ENCODE measurements around the gene PJVK. TPM values are rescaled to one million over a fixed set of nuclear protein-coding genes. Genes with fewer than 3 reads are reported as not detected.

The PJVK gene
- total RNA-seq, 6 experiments from 2014 or later: 0.80 to 2.8 (median 1.6) TPM

DNA sequence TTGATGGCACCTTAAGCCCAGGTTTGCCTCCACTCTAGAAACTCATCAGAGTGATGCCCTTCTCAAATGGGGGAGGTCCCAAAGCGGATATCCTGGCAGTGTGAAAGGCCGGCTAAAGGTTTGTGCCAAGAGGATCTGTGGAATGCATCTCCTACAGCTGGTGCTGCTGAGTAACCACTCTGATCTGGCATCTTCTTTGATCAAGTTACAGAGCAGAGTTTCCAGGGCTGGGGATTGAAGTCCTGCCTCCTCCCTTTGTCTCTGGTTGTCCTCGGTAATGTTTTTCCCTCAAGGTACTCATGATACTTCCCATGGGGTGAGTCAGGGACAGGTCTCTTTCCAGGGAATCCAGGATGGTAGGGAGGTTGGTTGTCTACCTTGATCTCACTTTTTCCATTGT is 24.8 kb upstream of the PJVK start:
- Histone ChIP-seq H3K27ac (no peak overlapping the region), H3K9me3 (no peaks in the 10 kb centered on the region), H3K36me3 (peaks cover 0 to 11% (median 0%) of the 10 kb centered on the region in 4 donors), H3K4me3 (no peak overlapping the region), H3K4me1 (peaks cover 0 to 4% (median 0%) of the 10 kb centered on the region in 4 donors), H3K27me3 (no peaks in the 10 kb centered on the region)
- intact Hi-C loops (cut with DNase I): no loop called here
- no peak for ATAC-seq
- WGBS (ENCODE audit: insufficient coverage, low coverage, low lambda C conversion rate, missing lambda C conversion rate): no CpG with 5 or more reads among the region's 3 CpGs
- no peak for DNase-seq
- TF ChIP-seq POLR2A (IDR thresholded peaks at IDR 0.05): no peak
- TF ChIP-seq CTCF (IDR thresholded peaks at IDR 0.05): no peak

GRCh38 chr2:178427458-178427857 is 23.7 kb upstream of the PJVK start:
- Histone ChIP-seq H3K4me1 (peaks cover 0 to 4% (median 0%) of the 10 kb centered on the region in 4 donors), H3K9me3 (no peaks in the 10 kb centered on the region), H3K27ac (no peak overlapping the region), H3K27me3 (no peaks in the 10 kb centered on the region), H3K4me3 (no peak overlapping the region), H3K36me3 (peaks cover 0 to 22% (median 4%) of the 10 kb centered on the region in 4 donors)
- intact Hi-C loops (cut with DNase I): no loop called here
- no peak for DNase-seq
- no peak for ATAC-seq
- 81% methylated on average over 2 of the region's 2 CpGs for WGBS (ENCODE audit: insufficient coverage, low coverage, low lambda C conversion rate, missing lambda C conversion rate)
- TF ChIP-seq CTCF (IDR thresholded peaks at IDR 0.05) (no peak), POLR2A (IDR thresholded peaks at IDR 0.05) (no peak)

DNA sequence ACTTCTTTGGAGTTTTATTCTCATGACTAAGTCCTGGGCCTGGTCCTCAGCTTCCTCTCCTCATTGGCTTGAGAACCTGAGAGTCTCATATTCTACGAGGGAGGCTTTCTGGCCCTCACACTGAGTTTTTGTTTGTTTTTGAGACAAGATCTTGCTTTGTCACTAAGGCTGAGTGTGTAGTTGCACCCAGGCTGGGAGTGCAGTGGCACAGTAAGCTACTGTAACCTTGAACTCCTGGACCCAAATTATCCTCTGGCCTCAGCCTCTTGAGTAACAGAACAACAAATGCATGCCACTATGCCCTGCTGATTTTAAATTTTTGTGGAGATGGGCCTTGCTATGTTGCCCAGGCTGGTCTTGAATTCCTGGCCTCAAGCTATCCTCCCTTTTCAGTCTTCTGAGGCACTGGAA is 22.8 kb upstream of the PJVK start:
- Histone ChIP-seq H3K36me3 (peaks cover 0 to 26% (median 7%) of the 10 kb centered on the region in 4 donors), H3K27me3 (no peaks in the 10 kb centered on the region), H3K4me1 (peaks cover 0 to 4% (median 0%) of the 10 kb centered on the region in 4 donors), H3K27ac (peak overlapping the region in 1 of 3 donors; percentile 2), H3K4me3 (no peak overlapping the region), H3K9me3 (no peaks in the 10 kb centered on the region)
- DNase-seq: no peak
- no peak for TF ChIP-seq CTCF (IDR thresholded peaks at IDR 0.05)
- intact Hi-C loops (cut with DNase I): no loop called here
- WGBS (ENCODE audit: insufficient coverage, low coverage, low lambda C conversion rate, missing lambda C conversion rate): 29% methylated on average over 1 of the region's 1 CpG
- peak; percentile 55 to 85 (median 78) for ATAC-seq

- TF ChIP-seq POLR2A (IDR thresholded peaks at IDR 0.05) (no peak), CTCF (IDR thresholded peaks at IDR 0.05) (no peak)
- H3K27me3 ChIP-seq: no peaks in the 10 kb centered on the region
- H3K4me3 ChIP-seq: no peak overlapping the region
- ATAC-seq (peak in 1 of 4 donors; percentile 28), DNase-seq (no peak)
- no peak overlapping the region for H3K27ac ChIP-seq
- intact Hi-C loops (cut with DNase I): no loop called here
- peaks cover 0 to 35% (median 12%) of the 10 kb centered on the region in 4 donors for H3K36me3 ChIP-seq
- H3K9me3 ChIP-seq: no peaks in the 10 kb centered on the region
- peaks cover 0 to 4% (median 0%) of the 10 kb centered on the region in 4 donors for H3K4me1 ChIP-seq
These were observed 21.8 kb upstream of the PJVK start for GRCh38 chr2:178429336-178429735.

- WGBS (ENCODE audit: insufficient coverage, low coverage, low lambda C conversion rate, missing lambda C conversion rate): 95% methylated on average over 2 of the region's 2 CpGs
- DNase-seq (no peak), ATAC-seq (no peak)
- Histone ChIP-seq H3K27ac (no peak overlapping the region), H3K36me3 (peaks cover 0 to 69% (median 33%) of the 10 kb centered on the region in 4 donors), H3K27me3 (no peaks in the 10 kb centered on the region), H3K4me1 (no peaks in the 10 kb centered on the region), H3K9me3 (no peaks in the 10 kb centered on the region), H3K4me3 (no peak overlapping the region)
- no peak for TF ChIP-seq CTCF (IDR thresholded peaks at IDR 0.05)
- no peak for TF ChIP-seq POLR2A (IDR thresholded peaks at IDR 0.05)
- intact Hi-C loops (cut with DNase I): no loop called here
These were observed 14.5 kb upstream of the PJVK start for GRCh38 chr2:178436662-178437061.

All from right lobe of liver (tissue), 6 donors.